H1 (cell line): ENCODE data around the gene DNAJB6. TPM values are rescaled to one million over a fixed set of nuclear protein-coding genes. Genes with fewer than 3 reads are reported as not detected.

Experiments
- CTCF ChIA-PET: fragments of 300-600 bp; sonication (Branson Sonifier 250); formaldehyde crosslinking; loops from one replicate; lab custom pipeline; 2021; ENCODE audit not compliant: partially characterized antibody; lab: Charles Lee
- POLR2A ChIA-PET: fragments of 300-600 bp; sonication (Branson Sonifier 250); formaldehyde crosslinking; loops from one replicate; lab custom pipeline; 2021; ENCODE audit warnings: inconsistent platforms; ENCODE audit not compliant: partially characterized antibody; lab: Charles Lee
- DNase-seq, 2 experiments: peaks; one replicate each; pipeline versions ENCODE4 v3.0.0 to v3.0.0-alpha.2; 2010 to 2022; ENCODE audit warnings: low spot score in 2 of 2, low read depth in 1 of 2, mixed read lengths in 1 of 2
- FAIRE-seq: peaks from 2 replicates; lab custom pipeline; 2011; peaks lifted over from hg19 to GRCh38; lab: Jason Lieb, UNC
- H2AFZ ChIP-seq: 2 replicates; pipeline ENCODE4 v1.8.1; 2012; ENCODE audit warnings: low read length, inconsistent platforms
- H2AK5ac ChIP-seq: 2 replicates; pipeline ENCODE4 v1.6.1; 2013; ENCODE audit warnings: low read depth, low read length
- H2BK120ac ChIP-seq: replicated peaks from 2 replicates; pipeline ENCODE3; 2013; ENCODE audit warnings: low read depth, low read length, inconsistent platforms
- H2BK12ac ChIP-seq: 2 replicates; pipeline ENCODE4 v1.6.1; 2013; ENCODE audit warnings: low read depth, low read length
- H2BK15ac ChIP-seq: 2 replicates; pipeline ENCODE4 v1.6.1; 2013; ENCODE audit warnings: low read length
- H2BK20ac ChIP-seq: 2 replicates; pipeline ENCODE4 v1.6.1; 2013; ENCODE audit warnings: low read length
- H2BK5ac ChIP-seq: 2 replicates; pipeline ENCODE4 v1.6.1; 2013; ENCODE audit warnings: low read depth, low read length
- H3K14ac ChIP-seq: 2 replicates; pipeline ENCODE4 v1.6.1; 2013; ENCODE audit warnings: inconsistent platforms; ENCODE audit not compliant: insufficient read length
- H3K18ac ChIP-seq: 2 replicates; pipeline ENCODE4 v1.6.1; 2013; ENCODE audit warnings: low read length; ENCODE audit errors: extremely low read depth
- H3K23ac ChIP-seq: 2 replicates; pipeline ENCODE4 v1.6.1; 2013; ENCODE audit warnings: inconsistent platforms; ENCODE audit not compliant: insufficient read length
- H3K23me2 ChIP-seq: 2 replicates; pipeline ENCODE4 v1.6.1; 2013; ENCODE audit warnings: low read depth, low read length
- H3K27ac ChIP-seq: 2 replicates; pipeline ENCODE4 v1.6.1; 2011; ENCODE audit warnings: low read depth, low read length, inconsistent platforms
- H3K27me3 ChIP-seq, 4 experiments: replicated peaks in 1 of 4; 1 replicate in 1 of 4; 2 replicates in 3 of 4; pipeline versions ENCODE4 v1.6.1 to v1.8.1; 2011 to 2013; ENCODE audit warnings: low read length in 3 of 4, mild to moderate bottlenecking in 3 of 4, inconsistent platforms in 2 of 4, mixed read lengths in 2 of 4, moderate library complexity in 1 of 4; ENCODE audit not compliant: control insufficient read depth in 3 of 4, insufficient read depth in 3 of 4; ENCODE audit errors: extremely low read depth in 1 of 4
- H3K36me3 ChIP-seq, 4 experiments: 2 replicates each; pipeline versions ENCODE4 v1.6.1 to v1.8.1; 2011 to 2013; ENCODE audit warnings: mild to moderate bottlenecking in 4 of 4, low read length in 3 of 4, moderate library complexity in 2 of 4, control low read depth in 1 of 4, inconsistent platforms in 1 of 4; ENCODE audit not compliant: insufficient read depth in 4 of 4, control insufficient read depth in 2 of 4
- H3K4ac ChIP-seq: replicated peaks from 2 replicates; pipeline ENCODE3; 2013; ENCODE audit warnings: low read length, low read depth, mixed read lengths, inconsistent platforms; ENCODE audit not compliant: insufficient read length
- H3K4me1 ChIP-seq, 4 experiments: replicated peaks in 1 of 4; 1 replicate in 1 of 4; 2 replicates in 3 of 4; pipeline versions ENCODE4 v1.6.1 to v1.8.1; 2011 to 2013; ENCODE audit warnings: low read length in 3 of 4, inconsistent platforms in 2 of 4, mixed read lengths in 1 of 4; ENCODE audit not compliant: insufficient read depth in 4 of 4, control insufficient read depth in 3 of 4
- H3K4me2 ChIP-seq, 2 experiments: 2 replicates each; pipeline versions ENCODE4 v1.6.1 to v1.8.1; 2011 to 2013; ENCODE audit warnings: low read depth in 2 of 2, low read length in 2 of 2, control low read depth in 1 of 2, inconsistent platforms in 1 of 2, mild to moderate bottlenecking in 1 of 2; ENCODE audit not compliant: insufficient read depth in 1 of 2
- H3K4me3 ChIP-seq, 4 experiments: fragments of 200-600, 300-600 bp in 1 of 4; sonication (generic), shearing (Covaris generic), sonication (Bioruptor Twin) in 1 of 4; 2 replicates each; pipeline versions ENCODE4 v1.5.1 to v1.8.1; 2011 to 2016; ENCODE audit warnings: low read length in 4 of 4, low read depth in 3 of 4, control low read depth in 2 of 4, inconsistent platforms in 2 of 4, mild to moderate bottlenecking in 2 of 4, mixed read lengths in 1 of 4, moderate library complexity in 1 of 4; ENCODE audit not compliant: insufficient read depth in 2 of 4; ENCODE audit errors: extremely low read depth in 1 of 4
- H3K56ac ChIP-seq: replicated peaks from 2 replicates; pipeline ENCODE3; 2013; ENCODE audit warnings: low read depth, mild to moderate bottlenecking, mixed read lengths, low read length, inconsistent platforms; ENCODE audit not compliant: insufficient read length
- H3K79me1 ChIP-seq: 2 replicates; pipeline ENCODE4 v1.6.1; 2013; ENCODE audit warnings: low read depth, low read length, control low read depth
- H3K79me2 ChIP-seq, 2 experiments: 2 replicates each; pipeline versions ENCODE4 v1.6.1 to v1.8.1; 2012 to 2013; ENCODE audit warnings: low read length in 2 of 2, mild to moderate bottlenecking in 2 of 2, inconsistent platforms in 1 of 2; ENCODE audit not compliant: insufficient read depth in 2 of 2, control insufficient read depth in 1 of 2
- H3K9ac ChIP-seq, 4 experiments: replicated peaks in 1 of 4; 1 replicate in 1 of 4; 2 replicates in 3 of 4; pipeline versions ENCODE4 v1.6.1 to v1.8.1; 2011 to 2013; ENCODE audit warnings: low read depth in 3 of 4, low read length in 3 of 4, control low read depth in 2 of 4, mild to moderate bottlenecking in 2 of 4, moderate library complexity in 2 of 4, inconsistent platforms in 1 of 4; ENCODE audit errors: extremely low read depth in 1 of 4
- H3K9me3 ChIP-seq, 2 experiments: 2 replicates each; pipeline versions ENCODE4 v1.6.1 to v1.8.1; 2012 to 2013; ENCODE audit warnings: mild to moderate bottlenecking in 2 of 2, moderate library complexity in 2 of 2, control low read depth in 1 of 2, inconsistent platforms in 1 of 2, low read depth in 1 of 2, low read length in 1 of 2, mixed read lengths in 1 of 2; ENCODE audit not compliant: insufficient read depth in 2 of 2
- H4K20me1 ChIP-seq, 2 experiments: replicated peaks in 1 of 2; 2 replicates each; pipeline versions ENCODE3 to v1.8.1; 2011 to 2013; ENCODE audit warnings: inconsistent platforms in 2 of 2, low read length in 2 of 2, mild to moderate bottlenecking in 1 of 2; ENCODE audit not compliant: insufficient read depth in 2 of 2, control insufficient read depth in 1 of 2
- H4K5ac ChIP-seq: 2 replicates; pipeline ENCODE4 v1.6.1; 2013; ENCODE audit warnings: low read length, low read depth, mixed read lengths, inconsistent platforms; ENCODE audit not compliant: insufficient read length
- H4K8ac ChIP-seq: 2 replicates; pipeline ENCODE4 v1.8.0; 2013; ENCODE audit warnings: mild to moderate bottlenecking, moderate library complexity, low read length, inconsistent platforms; ENCODE audit not compliant: insufficient read depth; ENCODE audit errors: extremely low read depth
- H4K91ac ChIP-seq: replicated peaks from 2 replicates; pipeline ENCODE3; 2013; ENCODE audit warnings: low read length, mixed read lengths, inconsistent platforms; ENCODE audit not compliant: insufficient read length
- CTCF ChIP-seq, 3 experiments: IDR thresholded peaks; 1 replicate in 2 of 3; 2 replicates in 1 of 3; pipeline versions ENCODE4 v1.5.1 to v1.6.1; 2011; ENCODE audit warnings: low read length in 3 of 3, mild to moderate bottlenecking in 3 of 3, inconsistent platforms in 2 of 3, low read depth in 1 of 3, moderate library complexity in 1 of 3; ENCODE audit not compliant: insufficient read depth in 1 of 3; ENCODE audit errors: control extremely low read depth in 1 of 3
- POLR2A ChIP-seq, 2 experiments: IDR thresholded peaks; 1 replicate in 1 of 2; 2 replicates in 1 of 2; pipeline ENCODE4 v1.6.1; 2011; ENCODE audit warnings: low read depth in 2 of 2, low read length in 2 of 2, mild to moderate bottlenecking in 2 of 2; ENCODE audit errors: control extremely low read depth in 1 of 2
- RBBP5 ChIP-seq: IDR thresholded peaks from 2 replicates; pipeline ENCODE4 v1.7.1; 2012; ENCODE audit warnings: low read depth, mild to moderate bottlenecking, inconsistent platforms, low read length, moderate library complexity, borderline replicate concordance
- WGBS, 2 experiments: shearing (Covaris generic) in 1 of 2; methylation state at CpG; one replicate each; pipeline versions ENCODE4 v1.1.6 to v1.1.7; 2013 to 2015; ENCODE audit warnings: low lambda C conversion rate in 2 of 2, mixed read lengths in 2 of 2, inconsistent platforms in 1 of 2, low coverage in 1 of 2, missing lambda C conversion rate in 1 of 2; ENCODE audit not compliant: insufficient replicate concordance in 2 of 2, insufficient coverage in 1 of 2, insufficient read length in 1 of 2; ENCODE audit errors: extremely low coverage in 1 of 2, missing lambda C conversion rate in 1 of 2; 5-methylcytosine and 5-hydroxymethylcytosine counted together
- polyA plus RNA-seq, 7 experiments: library from polyadenylated mRNA; depleted of rRNA in 3 of 7; stranded (reverse) in 5 of 7; unstranded in 2 of 7; fragments of >200 nt in 5 of 7; fragments of 200-250 nt in 2 of 7; gene quantifications; 1 replicate in 5 of 7; 2 replicates in 1 of 7; 4 replicates in 1 of 7; pipeline versions ENCODE4 v1.2.1 to v1.2.3, GENCODE V29; 2011 to 2013; ENCODE audit warnings: missing spikeins in 2 of 7, mixed read lengths in 2 of 7
- total RNA-seq: library from RNA; stranded (reverse); fragmentation: NEBNext Ultra II Directional; extraction: Animal tissue kit (Norgen Biotek cat#: 25700); gene quantifications from 2 replicates; pipeline ENCODE4 v1.2.1, GENCODE V29; 2021

DNAJB6 gene
- total and polyA plus RNA-seq, 2 of the 8 experiments (the other 6 are each of a cell fraction or from before 2014, with no cell fraction given) = 166 to 295 TPM

- Histone ChIP-seq H4K91ac (no peak overlapping the region), H3K14ac (no peak overlapping the region), H2BK15ac (no peak overlapping the region), H3K27me3 (no peaks in the 10 kb centered on the region), H2BK20ac (no peak overlapping the region), H3K23ac (no peak overlapping the region), H3K4me2 (no peak overlapping the region), H3K79me1 (peaks cover 3% of the 10 kb centered on the region), H3K36me3 (peaks cover 8 to 48% (median 23%) of the 10 kb centered on the region in 4 experiments; a peak in 7 of 8 replicates), H3K18ac (peak overlapping the region; percentile 5; the same call in 1 of the 2 replicates), H3K79me2 (peaks cover 86 to 100% of the 10 kb centered on the region in 2 experiments), H2BK12ac (no peak overlapping the region), H3K9me3 (no peaks in the 10 kb centered on the region), H2BK5ac (no peak overlapping the region), H3K56ac (no peak overlapping the region), H4K8ac (no peak overlapping the region), H3K23me2 (0 out of 2 replicates have a peak, but pooled peaks cover 2% of the 10 kb centered on the region), H4K20me1 (peaks cover 47 to 55% of the 10 kb centered on the region in 2 experiments), H3K4me1 (peaks cover 2 to 16% (median 14%) of the 10 kb centered on the region in 4 experiments), H3K9ac (no peak overlapping the region; a peak in 1 of 7 replicates), H3K27ac (no peak overlapping the region; the same call in 1 of the 2 replicates), H2BK120ac (no peak overlapping the region), H2AK5ac (no peak overlapping the region), H2AFZ (no peak overlapping the region), H3K4ac (no peak overlapping the region), H3K4me3 (no peak overlapping the region), H4K5ac (no peak overlapping the region)
- ChIA-PET CTCF (interaction anchor here (0.5 to 1.6 kb wide), 6 partner anchors 10 to 388 kb away, joined by 3 to 5 read pairs (median 3); no protein-coding TSS in a partner anchor), POLR2A (interaction anchor here (0.6 to 5.0 kb wide), 4 partner anchors 13 to 21 kb away, joined by 4 to 28 read pairs (median 4); no protein-coding TSS in a partner anchor)
- peak in 2 of 3 experiments; percentile 17 to 34; a peak in 2 of 4 replicates for TF ChIP-seq CTCF (IDR thresholded peaks at IDR 0.05; ENCODE audit: control extremely low read depth in 1 of 3, insufficient read depth in 1 of 3, low read depth in 1 of 3, low read length in 3 of 3)
- 0 out of 3 replicates have a peak, but pooled peaks of 1 of the 2 experiments have one; percentile 31 for TF ChIP-seq POLR2A (IDR thresholded peaks at IDR 0.05; ENCODE audit: control extremely low read depth in 1 of 2, low read depth in 2 of 2, low read length in 2 of 2)
- TF ChIP-seq RBBP5 = no peak
- FAIRE-seq = no peak
- no peak for DNase-seq
- WGBS, 2 experiments = 89% methylated on average over 13 of the region's 13 CpGs; no CpG with 5 or more reads in 1 of the 2 experiments
These were observed 21.4 kb downstream of the DNAJB6 start for GRCh38 chr7:157358041-157358752.
